IMR-90 (cell line): ENCODE results near the gene NBPF6.
"Not testable (repeated sequence)": the region's sequence is repeated elsewhere in the genome, so short reads cannot be mapped to it uniquely, and the experiment has no call there.

Experiments used
- CEBPB ChIP-seq: IDR thresholded peaks from 2 replicates; pipeline ENCODE4 v1.6.1; 2012; ENCODE audit warnings: low read depth, low read length, improper control_type of control experiment
- MAFK ChIP-seq: IDR thresholded peaks from 2 replicates; pipeline ENCODE4 v1.6.1; 2012; ENCODE audit warnings: low read depth, low read length, improper control_type of control experiment
- POLR2A ChIP-seq: IDR thresholded peaks from 2 replicates; pipeline ENCODE4 v1.6.1; 2012; ENCODE audit warnings: mild to moderate bottlenecking, low read depth, low read length
- RAD21 ChIP-seq: IDR thresholded peaks from 2 replicates; pipeline ENCODE4 v1.6.1; 2012; ENCODE audit warnings: low read length, improper control_type of control experiment
- RCOR1 ChIP-seq: IDR thresholded peaks from 2 replicates; pipeline ENCODE4 v1.6.1; 2012; ENCODE audit warnings: mild to moderate bottlenecking, low read length, improper control_type of control experiment; ENCODE audit not compliant: insufficient replicate concordance
- TF ChIP-seq, protein P1 (sequence below): conservative IDR thresholded peaks from 2 replicates; pipeline ENCODE4 v1.5.1; 2012; ENCODE audit warnings: mild to moderate bottlenecking, low read depth, low read length, improper control_type of control experiment

DNA sequence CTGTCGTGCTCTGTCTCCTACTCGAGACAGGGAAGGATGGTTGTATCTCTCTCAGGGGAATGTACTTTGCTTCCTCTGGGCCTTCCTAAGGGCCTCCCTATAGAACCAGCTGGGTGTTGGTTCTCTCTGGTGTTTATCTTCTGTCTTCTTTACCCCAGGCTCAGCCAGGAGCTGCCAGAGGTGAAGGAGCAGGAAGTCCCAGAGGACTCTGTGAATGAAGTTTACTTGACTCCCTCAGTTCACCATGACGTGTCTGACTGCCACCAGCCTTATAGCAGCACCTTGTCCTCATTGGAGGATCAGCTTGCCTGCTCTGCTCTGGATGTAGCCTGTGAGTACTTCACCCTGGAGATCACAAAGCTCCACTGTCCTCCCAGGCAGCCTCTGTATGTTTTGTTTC, 11.6 kb downstream of the NBPF6 start:
- TF ChIP-seq POLR2A, MAFK, RCOR1, CEBPB, RAD21: not testable (repeated sequence)
- TF ChIP-seq, protein P1, sequence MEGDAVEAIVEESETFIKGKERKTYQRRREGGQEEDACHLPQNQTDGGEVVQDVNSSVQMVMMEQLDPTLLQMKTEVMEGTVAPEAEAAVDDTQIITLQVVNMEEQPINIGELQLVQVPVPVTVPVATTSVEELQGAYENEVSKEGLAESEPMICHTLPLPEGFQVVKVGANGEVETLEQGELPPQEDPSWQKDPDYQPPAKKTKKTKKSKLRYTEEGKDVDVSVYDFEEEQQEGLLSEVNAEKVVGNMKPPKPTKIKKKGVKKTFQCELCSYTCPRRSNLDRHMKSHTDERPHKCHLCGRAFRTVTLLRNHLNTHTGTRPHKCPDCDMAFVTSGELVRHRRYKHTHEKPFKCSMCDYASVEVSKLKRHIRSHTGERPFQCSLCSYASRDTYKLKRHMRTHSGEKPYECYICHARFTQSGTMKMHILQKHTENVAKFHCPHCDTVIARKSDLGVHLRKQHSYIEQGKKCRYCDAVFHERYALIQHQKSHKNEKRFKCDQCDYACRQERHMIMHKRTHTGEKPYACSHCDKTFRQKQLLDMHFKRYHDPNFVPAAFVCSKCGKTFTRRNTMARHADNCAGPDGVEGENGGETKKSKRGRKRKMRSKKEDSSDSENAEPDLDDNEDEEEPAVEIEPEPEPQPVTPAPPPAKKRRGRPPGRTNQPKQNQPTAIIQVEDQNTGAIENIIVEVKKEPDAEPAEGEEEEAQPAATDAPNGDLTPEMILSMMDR, result not testable (repeated sequence)
